MCF 10A (cell line): ENCODE data around the gene GRAMD2A. TPM values are rescaled to one million over a fixed set of nuclear protein-coding genes. Genes with fewer than 3 reads are reported as not detected.

Source experiments
- BruUV-seq: library from RNA; stranded (reverse); fragments of 400-500 nt; replicated peaks from 2 replicates; lab custom pipeline; 2021; lab: Mats Ljungman, UMichigan
- CTCF ChIA-PET: fragments of 300-600 bp; sonication (Branson Sonifier 250); formaldehyde crosslinking; extraction: SDS; loops from one replicate; lab custom pipeline; 2021; ENCODE audit warnings: antibody characterized with exemption, inconsistent platforms; lab: Yijun Ruan, JAX
- POLR2A ChIA-PET: fragments of 300-600, 350-650 bp; sonication (Branson Sonifier 250); formaldehyde crosslinking; extraction: SDS; loops from one replicate; lab custom pipeline; 2020; ENCODE audit warnings: antibody characterized with exemption, inconsistent platforms; lab: Yijun Ruan, JAX
- DNase-seq: peaks from one replicate; pipeline ENCODE4 v3.0.0-alpha.2; 2018; ENCODE audit not compliant: unreplicated experiment
- H3K27ac Mint-ChIP-seq: one replicate; pipeline ENCODE4 v1.8.0; 2022; ENCODE audit warnings: mild to moderate bottlenecking, low read depth, mixed read lengths; ENCODE audit not compliant: unreplicated experiment
- H3K27me3 Mint-ChIP-seq: one replicate; pipeline ENCODE4 v1.8.0; 2022; ENCODE audit warnings: mixed read lengths; ENCODE audit not compliant: insufficient read depth, unreplicated experiment
- H3K36me3 Mint-ChIP-seq: one replicate; pipeline ENCODE4 v1.8.0; 2022; ENCODE audit warnings: mild to moderate bottlenecking, moderate library complexity, mixed read lengths; ENCODE audit not compliant: insufficient read depth, unreplicated experiment
- H3K4me1 Mint-ChIP-seq: one replicate; pipeline ENCODE4 v1.8.0; 2022; ENCODE audit warnings: mixed read lengths; ENCODE audit not compliant: insufficient read depth, unreplicated experiment
- H3K4me3 Mint-ChIP-seq: one replicate; pipeline ENCODE4 v1.8.0; 2022; ENCODE audit warnings: mild to moderate bottlenecking, moderate library complexity, mixed read lengths; ENCODE audit not compliant: unreplicated experiment
- H3K9me3 Mint-ChIP-seq: one replicate; pipeline ENCODE4 v1.8.0; 2022; ENCODE audit warnings: mixed read lengths; ENCODE audit not compliant: unreplicated experiment
- CTCF ChIP-seq: fragments of 200-600 bp; IDR thresholded peaks from one replicate; pipeline ENCODE4 v1.8.0; 2022; ENCODE audit warnings: antibody characterized with exemption, mild to moderate bottlenecking; ENCODE audit not compliant: unreplicated experiment
- intact Hi-C: fragments of 100-400 bp; cut with micrococcal nuclease; formaldehyde crosslinking; loops from 2 replicates; pipeline ENCODE4 v1.14.1; 2022
- total RNA-seq: library from RNA; stranded (reverse); gene quantifications from 2 replicates; pipeline ENCODE4 v1.2.3, GENCODE V29; 2022

The GRAMD2A gene
- total RNA-seq, 1 experiment from 2014 or later, result 0.93 TPM

- H3K9me3 Mint-ChIP-seq, result no peaks in the 10 kb centered on the region
- POLR2A ChIA-PET, result no interaction called here
- peaks cover 3% of the 10 kb centered on the region for H3K4me1 Mint-ChIP-seq
- no peak overlapping the region for H3K4me3 Mint-ChIP-seq
- intact Hi-C loops, result no loop called here
- DNase-seq, result no peak
- H3K27ac Mint-ChIP-seq, result no peak overlapping the region
- TF ChIP-seq CTCF, result no peak
- H3K27me3 Mint-ChIP-seq, result no peaks in the 10 kb centered on the region
- H3K36me3 Mint-ChIP-seq, result peaks cover 6% of the 10 kb centered on the region
- CTCF ChIA-PET, result interaction anchor here (0.6 to 1.1 kb wide), 4 partner anchors 371 to 1111 kb away, joined by 3 to 5 read pairs (median 4); no protein-coding TSS in a partner anchor
- BruUV-seq, result no TSS peak
Measured at GRCh38 chr15:72162569-72162968, 35.0 kb downstream of the GRAMD2A start.

DNA sequence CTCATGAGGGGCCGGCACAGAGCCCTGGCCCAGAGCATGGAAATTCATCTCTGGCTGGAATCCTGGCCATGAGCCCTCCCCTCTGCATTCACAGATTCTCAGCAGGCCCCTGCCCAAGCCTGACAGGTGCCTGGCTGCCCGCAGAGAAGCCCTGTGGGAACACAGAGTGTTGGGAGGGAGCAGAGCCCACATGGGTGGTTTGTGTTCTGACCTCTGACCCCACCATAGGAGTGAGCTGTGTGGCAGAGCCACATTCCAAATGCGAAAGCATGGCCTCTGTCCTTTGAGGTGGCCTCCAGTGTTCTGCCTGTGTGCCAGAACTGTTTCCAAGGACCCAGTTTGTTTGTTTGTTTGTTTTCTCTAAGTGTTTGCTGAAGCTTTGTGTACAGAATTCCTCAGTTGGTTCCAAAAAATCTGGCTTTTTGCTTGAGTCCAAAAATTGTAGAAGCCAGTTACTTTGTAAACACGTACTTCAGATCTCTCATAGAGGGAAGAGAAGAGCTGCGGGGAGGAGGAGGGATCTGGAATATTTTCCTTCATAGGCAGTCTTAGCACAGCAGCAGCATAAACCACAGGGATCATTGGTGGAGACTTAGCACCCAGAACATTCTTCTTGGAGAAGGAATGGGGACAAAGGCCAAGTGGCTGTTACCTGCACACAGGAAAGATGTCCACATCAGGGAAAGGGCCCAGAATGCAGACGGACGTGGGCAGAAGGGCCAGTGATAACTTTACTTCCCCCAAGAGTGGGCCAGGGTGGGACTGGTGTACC lies 36.0 kb downstream of the GRAMD2A start:
- H3K9me3 Mint-ChIP-seq, result no peaks in the 10 kb centered on the region
- CTCF ChIA-PET, result interaction anchor here (0.6 to 1.1 kb wide), 3 partner anchors 372 to 1112 kb away, joined by 3 to 5 read pairs (median 3); no protein-coding TSS in a partner anchor
- POLR2A ChIA-PET, result no interaction called here

GRCh38 chr15:72160696-72161245 lies 36.8 kb downstream of the GRAMD2A start:
- Mint-ChIP-seq H3K36me3 (peaks cover 6% of the 10 kb centered on the region), H3K4me1 (peaks cover 3% of the 10 kb centered on the region), H3K4me3 (no peak overlapping the region), H3K9me3 (no peaks in the 10 kb centered on the region), H3K27ac (no peak overlapping the region), H3K27me3 (no peaks in the 10 kb centered on the region)
- TF ChIP-seq CTCF, result no peak
- intact Hi-C loops, result no loop called here
- ChIA-PET POLR2A (no interaction called here), CTCF (no interaction called here)
- no peak for DNase-seq
- BruUV-seq, result no TSS peak

More for the DNA sequence above, 36.0 kb downstream of the GRAMD2A start:
- Mint-ChIP-seq H3K4me1 (no peaks in the 10 kb centered on the region), H3K4me3 (no peak overlapping the region), H3K36me3 (peaks cover 6% of the 10 kb centered on the region), H3K27me3 (no peaks in the 10 kb centered on the region), H3K27ac (no peak overlapping the region)
- intact Hi-C loops, result no loop called here
- TF ChIP-seq CTCF, result no peak
- no peak for DNase-seq
- no TSS peak for BruUV-seq

GRCh38 chr15:72156928-72157327 lies 40.7 kb downstream of the GRAMD2A start:
- POLR2A ChIA-PET, result interaction anchor here (0.7 to 0.9 kb wide), 3 partner anchors 29 to 413 kb away, joined by 3 to 5 read pairs (median 4); no protein-coding TSS in a partner anchor

More at GRCh38 chr15:72156928-72157327, 40.7 kb downstream of the GRAMD2A start:
- peaks cover 21% of the 10 kb centered on the region for H3K4me1 Mint-ChIP-seq
- CTCF ChIA-PET, result interaction anchor here (0.5 to 2.7 kb wide), 35 partner anchors 9 to 1074 kb away, joined by 3 to 17 read pairs (median 4); no protein-coding TSS in a partner anchor
- BruUV-seq, result no TSS peak
- no peaks in the 10 kb centered on the region for H3K36me3 Mint-ChIP-seq
- no peaks in the 10 kb centered on the region for H3K9me3 Mint-ChIP-seq
- H3K27me3 Mint-ChIP-seq, result no peaks in the 10 kb centered on the region
- H3K27ac Mint-ChIP-seq, result no peak overlapping the region
- H3K4me3 Mint-ChIP-seq, result no peak overlapping the region
- TF ChIP-seq CTCF, result no peak
- DNase-seq, result no peak
- intact Hi-C loops, result loop anchor here (1.0 to 10.0 kb wide), 6 partner anchors 262 to 1180 kb away; no protein-coding TSS in a partner anchor
